GM12875 (cell line): ENCODE results near the gene RRP15.
"Not testable (repeated sequence)": the region's sequence is repeated elsewhere in the genome, so short reads cannot be mapped to it uniquely, and the experiment has no call there.

Source experiments
- H3K4me3 ChIP-seq: one replicate; pipeline ENCODE4 v1.5.1; 2011; ENCODE audit warnings: low read depth, low read length, control low read depth
- TF ChIP-seq, protein P1 (sequence below): IDR thresholded peaks from 2 replicates; pipeline ENCODE4 v1.5.1; 2011; ENCODE audit warnings: low read depth, mild to moderate bottlenecking, control low read depth, inconsistent platforms, low read length, moderate library complexity, borderline replicate concordance; ENCODE audit not compliant: insufficient read depth

Gene RRP15

DNA sequence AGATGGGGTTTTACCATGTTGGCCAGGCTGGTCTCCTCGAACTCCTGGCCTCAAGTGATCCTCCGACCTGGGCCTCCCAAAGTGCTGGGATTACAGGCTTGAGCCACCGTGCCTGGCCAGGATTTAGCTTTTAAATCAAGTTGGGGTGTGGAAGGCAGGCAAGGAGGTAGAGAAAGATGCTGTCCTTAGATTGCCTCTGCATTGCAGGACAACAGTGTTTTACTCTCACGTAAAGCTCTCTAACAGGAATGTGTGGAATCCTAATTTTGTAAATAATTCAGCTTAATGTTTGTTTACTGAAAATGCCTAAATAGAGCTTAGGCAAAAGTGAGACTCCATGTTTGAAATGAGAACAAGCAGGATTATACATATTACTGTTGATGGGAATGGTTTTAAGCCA lies 30.5 kb downstream of the RRP15 start:
- TF ChIP-seq, protein P1, sequence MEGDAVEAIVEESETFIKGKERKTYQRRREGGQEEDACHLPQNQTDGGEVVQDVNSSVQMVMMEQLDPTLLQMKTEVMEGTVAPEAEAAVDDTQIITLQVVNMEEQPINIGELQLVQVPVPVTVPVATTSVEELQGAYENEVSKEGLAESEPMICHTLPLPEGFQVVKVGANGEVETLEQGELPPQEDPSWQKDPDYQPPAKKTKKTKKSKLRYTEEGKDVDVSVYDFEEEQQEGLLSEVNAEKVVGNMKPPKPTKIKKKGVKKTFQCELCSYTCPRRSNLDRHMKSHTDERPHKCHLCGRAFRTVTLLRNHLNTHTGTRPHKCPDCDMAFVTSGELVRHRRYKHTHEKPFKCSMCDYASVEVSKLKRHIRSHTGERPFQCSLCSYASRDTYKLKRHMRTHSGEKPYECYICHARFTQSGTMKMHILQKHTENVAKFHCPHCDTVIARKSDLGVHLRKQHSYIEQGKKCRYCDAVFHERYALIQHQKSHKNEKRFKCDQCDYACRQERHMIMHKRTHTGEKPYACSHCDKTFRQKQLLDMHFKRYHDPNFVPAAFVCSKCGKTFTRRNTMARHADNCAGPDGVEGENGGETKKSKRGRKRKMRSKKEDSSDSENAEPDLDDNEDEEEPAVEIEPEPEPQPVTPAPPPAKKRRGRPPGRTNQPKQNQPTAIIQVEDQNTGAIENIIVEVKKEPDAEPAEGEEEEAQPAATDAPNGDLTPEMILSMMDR = no peak
- no peak overlapping the region for H3K4me3 ChIP-seq

DNA sequence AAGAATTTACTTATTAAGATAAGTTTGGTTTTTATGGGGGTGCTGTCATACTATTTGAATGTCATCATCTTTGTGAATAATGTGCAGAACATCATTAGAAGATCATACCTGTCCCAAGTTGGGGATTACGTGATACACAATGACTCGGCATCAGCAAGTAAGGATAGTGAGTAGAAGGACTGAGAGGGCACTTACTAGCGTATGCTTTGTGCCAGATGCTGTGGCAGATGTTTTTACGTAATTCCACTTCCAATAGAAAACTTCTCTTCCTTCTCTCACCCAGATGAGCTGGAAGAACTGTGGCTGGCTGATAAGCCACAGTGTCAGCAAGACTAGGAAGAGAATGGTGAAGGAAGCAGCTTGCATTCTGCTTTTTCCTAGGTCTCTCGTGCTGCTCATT lies 32.0 kb downstream of the RRP15 start:
- TF ChIP-seq, protein P1 = no peak
- H3K4me3 ChIP-seq = no peak overlapping the region

DNA sequence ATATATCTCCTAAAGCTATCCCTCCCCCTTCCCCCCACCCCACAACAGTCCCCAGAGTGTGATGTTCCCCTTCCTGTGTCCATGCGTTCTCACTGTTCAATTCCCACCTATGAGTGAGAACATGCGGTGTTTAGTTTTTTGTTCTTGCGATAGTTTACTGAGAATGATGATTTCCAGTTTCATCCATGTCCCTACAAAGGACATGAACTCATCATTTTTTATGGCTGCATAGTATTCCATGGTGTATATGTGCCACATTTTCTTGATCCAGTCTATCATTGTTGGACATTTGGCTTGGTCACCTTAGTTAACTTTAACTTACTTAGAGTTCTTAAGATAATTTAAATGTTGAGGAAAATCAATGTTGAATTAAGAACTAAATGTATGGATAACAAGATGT lies 35.1 kb downstream of the RRP15 start:
- H3K4me3 ChIP-seq = not testable (repeated sequence)

DNA sequence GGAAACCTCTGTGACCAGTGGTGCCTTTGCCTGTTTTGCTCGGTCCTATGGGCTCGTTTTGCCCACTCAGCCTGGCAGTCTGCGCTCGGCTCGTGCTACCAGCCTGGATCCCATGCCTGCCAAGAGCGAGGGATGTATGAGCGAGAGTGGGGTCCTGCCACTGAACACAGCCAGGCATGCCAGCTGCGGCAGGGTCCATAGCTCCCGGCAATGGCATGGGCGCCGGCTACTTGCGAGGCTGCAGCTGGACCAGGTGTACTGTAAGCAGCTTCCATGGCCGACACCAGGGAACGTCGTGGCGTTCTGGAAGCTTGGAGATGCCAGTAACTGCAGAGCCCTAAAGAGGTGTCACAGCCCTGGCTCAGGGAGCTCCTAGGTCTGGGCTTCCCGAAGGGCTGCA lies 37.7 kb downstream of the RRP15 start:
- no peak overlapping the region for H3K4me3 ChIP-seq
- TF ChIP-seq, protein P1 = no peak

DNA sequence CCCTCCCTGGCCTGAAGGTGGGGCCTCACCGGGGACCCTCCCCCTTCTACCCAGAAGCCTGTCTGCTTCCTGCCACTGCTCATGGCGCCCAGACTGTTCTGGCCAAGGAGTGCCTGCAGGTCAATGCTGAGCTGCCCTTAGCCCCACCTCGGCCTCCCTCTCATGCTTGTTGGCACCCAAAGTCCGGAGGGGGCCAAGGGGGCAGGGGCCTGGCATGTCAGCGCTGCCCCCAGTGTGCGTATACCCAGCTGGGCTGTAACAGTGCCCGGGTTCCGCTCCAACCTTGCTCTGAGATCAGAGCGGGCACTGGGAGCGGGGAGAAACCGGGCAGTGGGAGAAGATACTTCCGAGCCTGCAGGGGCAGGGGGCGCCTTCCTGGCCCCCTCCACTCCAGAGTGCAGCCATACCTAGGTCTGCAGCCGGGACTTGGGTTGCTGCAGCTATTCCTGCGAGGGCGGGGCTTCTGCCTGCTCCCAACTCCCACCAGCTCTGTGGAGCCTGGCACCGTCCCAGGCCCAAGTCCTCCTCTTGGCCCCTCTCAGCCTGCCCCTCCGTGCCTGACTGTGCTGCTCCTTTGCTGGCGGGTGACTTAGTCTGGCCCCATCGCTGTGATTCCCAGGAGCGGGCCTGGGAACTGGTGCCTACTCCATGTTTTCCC lies 38.6 kb downstream of the RRP15 start:
- TF ChIP-seq, protein P1 = no peak
- no peak overlapping the region for H3K4me3 ChIP-seq

DNA sequence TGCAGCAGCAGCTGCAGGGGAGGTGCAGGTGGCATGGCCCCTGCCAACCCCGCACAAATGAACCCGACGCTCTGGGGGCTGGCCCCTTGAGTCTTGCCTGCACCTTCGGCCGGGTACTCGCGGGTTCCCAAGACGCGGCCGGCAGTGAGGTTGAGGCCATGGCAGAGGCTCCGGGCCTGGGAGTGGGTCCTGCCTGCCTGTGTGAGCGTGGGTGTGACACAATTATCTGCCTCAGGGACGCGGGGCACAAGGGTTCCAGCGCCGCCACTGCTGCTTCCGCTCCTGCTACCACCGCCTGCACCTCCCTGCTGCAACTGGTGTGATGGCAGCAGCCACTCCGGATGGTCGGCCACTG lies 39.1 kb downstream of the RRP15 start:
- H3K4me3 ChIP-seq = no peak overlapping the region
- TF ChIP-seq, protein P1 = no peak

DNA sequence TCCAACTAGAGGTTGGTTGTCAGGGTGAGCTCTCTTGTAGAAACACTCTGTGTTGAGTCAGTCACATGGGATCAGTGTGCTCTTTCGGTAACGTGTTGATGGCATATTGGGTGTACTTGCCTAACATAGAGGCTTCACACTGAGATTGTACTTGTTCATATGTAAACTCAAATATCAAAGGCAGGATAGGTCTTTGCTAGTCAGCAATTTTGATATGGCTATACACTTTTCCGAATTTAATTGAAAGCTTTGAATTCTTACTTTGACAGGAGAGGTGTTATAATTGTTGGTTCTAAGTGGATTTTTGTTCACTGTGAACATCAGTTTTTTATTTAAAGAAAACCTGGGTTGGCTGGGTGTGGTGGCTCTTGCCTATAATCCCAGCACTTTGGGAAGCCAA lies 43.7 kb downstream of the RRP15 start:
- TF ChIP-seq, protein P1 = no peak

More for the DNA sequence above, 43.7 kb downstream of the RRP15 start:
- H3K4me3 ChIP-seq = no peak overlapping the region
